ENCODE data around the gene GIPC1.
"Not testable (repeated sequence)": the region's sequence is repeated elsewhere in the genome, so short reads cannot be mapped to it uniquely, and the experiment has no call there.

Gene GIPC1

DNA sequence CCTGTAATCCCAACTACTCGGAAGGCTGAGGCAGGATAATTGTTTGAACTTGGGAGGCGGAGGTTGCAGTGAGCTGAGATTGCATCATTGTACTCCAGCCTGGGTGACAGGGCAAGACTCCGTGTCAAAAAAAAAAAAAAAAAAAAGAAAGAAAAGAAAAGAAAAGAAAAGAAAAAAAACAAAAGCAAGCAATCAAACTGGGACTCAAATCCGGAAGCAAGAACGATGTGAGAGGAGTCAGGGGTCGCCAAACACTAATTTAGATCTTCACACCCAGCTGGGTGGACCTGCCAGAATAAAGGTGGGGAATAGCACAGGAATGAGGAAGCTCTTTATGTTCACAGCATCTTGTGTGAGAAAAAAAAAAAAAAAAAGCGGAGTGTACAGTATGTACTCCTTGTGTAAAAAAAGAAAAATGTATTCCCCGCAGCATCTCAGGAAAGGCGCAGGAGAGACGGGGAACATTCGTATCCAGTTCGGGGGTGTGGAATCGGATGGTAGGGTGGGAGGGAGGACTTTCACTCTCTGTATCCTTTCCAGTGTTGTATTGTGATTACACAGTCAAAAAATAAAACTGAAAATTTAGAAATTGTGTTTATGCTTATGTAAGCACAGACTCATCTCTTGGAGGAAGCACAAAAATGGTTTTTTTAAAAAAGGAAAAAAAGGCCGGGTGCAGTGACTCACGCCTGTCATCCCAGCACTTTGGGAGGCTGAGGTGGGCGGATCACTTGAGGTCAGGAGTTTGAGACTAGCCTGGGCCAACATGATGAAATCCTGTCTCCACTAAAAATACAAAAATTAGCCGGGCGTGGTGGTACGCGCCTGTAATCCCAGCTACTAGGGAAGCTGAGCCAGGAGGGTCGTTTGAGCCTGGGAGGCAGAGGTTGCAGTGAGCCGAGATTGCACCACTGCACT lies 14.6 kb upstream of the GIPC1 start:
- ChIA-PET POLR2A (interaction anchor here (1.0 to 1.1 kb wide), 2 partner anchors 7 to 22 kb away, joined by 5 to 7 read pairs; partner anchors contain the start of gene DNAJB1), CTCF (interaction anchor here (1.0 to 2.1 kb wide), 2 partner anchors 10 to 78 kb away, joined by 3 to 8 read pairs; partner anchors contain the start of gene PKN1)
- TF ChIP-seq CTCF (IDR thresholded peaks at IDR 0.05; ENCODE audit: control extremely low read depth, extremely low read depth, low read depth, missing control alignments): no peak
- no peak for DNase-seq (ENCODE audit: extremely low spot score)

GRCh38 chr19:14507704-14508542 lies 12.0 kb upstream of the GIPC1 start:
- CTCF ChIA-PET: interaction anchor here (1.7 to 5.0 kb wide), 2 partner anchors 9 to 11 kb away, joined by 8 to 28 read pairs; partner anchors contain the start of genes DNAJB1 and GIPC1
- POLR2A ChIA-PET: interaction anchor here (0.6 kb wide), 1 partner anchor 84 kb away, joined by 4 read pairs; no protein-coding TSS in a partner anchor
- no peak for TF ChIP-seq CTCF (IDR thresholded peaks at IDR 0.05; ENCODE audit: control extremely low read depth, extremely low read depth, low read depth, missing control alignments)
- no peak for DNase-seq (ENCODE audit: extremely low spot score)

- peak; percentile 88 for DNase-seq (ENCODE audit: extremely low spot score)
- peak; percentile 72 for TF ChIP-seq CTCF (IDR thresholded peaks at IDR 0.05; ENCODE audit: control extremely low read depth, extremely low read depth, low read depth, missing control alignments)
- CTCF ChIA-PET: interaction anchor here (1.0 to 5.0 kb wide), 7 partner anchors 8 to 51 kb away, joined by 3 to 28 read pairs (median 4); partner anchors contain the start of genes DNAJB1 and GIPC1
- POLR2A ChIA-PET: interaction anchor here (0.7 to 0.9 kb wide), 2 partner anchors 12 to 13 kb away, joined by 3 read pairs; no protein-coding TSS in a partner anchor
Measured at GRCh38 chr19:14505488-14506239, 9.7 kb upstream of the GIPC1 start.

DNA sequence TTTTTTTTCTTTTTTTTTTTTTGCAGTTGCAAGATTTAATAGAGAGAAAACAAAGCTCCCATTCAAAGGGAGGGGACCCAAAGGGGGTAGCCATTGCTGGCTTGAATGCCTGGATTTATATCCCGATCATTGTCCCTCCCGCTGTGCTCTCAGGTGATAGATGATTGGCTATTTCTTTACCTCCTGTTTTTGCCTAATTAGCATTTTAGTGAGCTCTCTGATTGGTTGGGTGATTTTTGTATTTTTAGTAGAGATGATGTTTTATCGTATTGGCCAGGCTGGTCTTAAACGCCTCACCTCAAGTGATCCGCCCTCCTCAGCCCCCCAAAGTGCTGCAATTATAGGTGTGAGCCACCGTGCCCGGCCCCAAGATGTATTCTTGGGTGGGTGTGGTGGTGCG lies 8.6 kb upstream of the GIPC1 start:
- not testable (repeated sequence) for DNase-seq (ENCODE audit: extremely low spot score)
- ChIA-PET POLR2A (interaction anchor here (0.9 kb wide), 1 partner anchor 13 kb away, joined by 3 read pairs; no protein-coding TSS in a partner anchor), CTCF (interaction anchor here (1.2 to 5.0 kb wide), 8 partner anchors 8 to 24 kb away, joined by 3 to 28 read pairs (median 6); partner anchors contain the start of genes DNAJB1 and GIPC1)

DNA sequence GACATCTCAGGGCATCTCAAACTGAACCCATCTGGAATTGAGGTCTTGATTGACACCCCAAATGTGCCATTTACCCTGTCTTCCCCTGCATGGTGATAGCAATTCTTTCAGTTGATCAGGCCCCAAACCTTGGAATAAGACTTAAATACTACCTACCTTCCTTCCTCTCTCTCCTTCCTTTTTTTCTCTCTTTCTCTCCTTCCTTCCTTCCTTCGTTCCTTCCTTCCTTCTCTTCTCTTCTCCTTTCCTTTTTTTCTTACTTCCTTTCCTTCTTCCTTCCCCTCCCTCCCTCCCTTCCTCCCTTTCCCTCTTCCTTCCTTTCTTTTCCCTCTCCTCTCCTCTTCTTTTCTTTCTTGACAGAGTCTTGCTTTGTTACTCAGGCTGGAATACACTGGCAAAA lies 7.4 kb upstream of the GIPC1 start:
- ChIA-PET CTCF (interaction anchor here (1.2 to 5.0 kb wide), 7 partner anchors 7 to 23 kb away, joined by 3 to 28 read pairs (median 6); partner anchors contain the start of genes DNAJB1 and GIPC1), POLR2A (no interaction called here)
- TF ChIP-seq CTCF (IDR thresholded peaks at IDR 0.05; ENCODE audit: control extremely low read depth, extremely low read depth, low read depth, missing control alignments): no peak
- no peak for DNase-seq (ENCODE audit: extremely low spot score)

DNA sequence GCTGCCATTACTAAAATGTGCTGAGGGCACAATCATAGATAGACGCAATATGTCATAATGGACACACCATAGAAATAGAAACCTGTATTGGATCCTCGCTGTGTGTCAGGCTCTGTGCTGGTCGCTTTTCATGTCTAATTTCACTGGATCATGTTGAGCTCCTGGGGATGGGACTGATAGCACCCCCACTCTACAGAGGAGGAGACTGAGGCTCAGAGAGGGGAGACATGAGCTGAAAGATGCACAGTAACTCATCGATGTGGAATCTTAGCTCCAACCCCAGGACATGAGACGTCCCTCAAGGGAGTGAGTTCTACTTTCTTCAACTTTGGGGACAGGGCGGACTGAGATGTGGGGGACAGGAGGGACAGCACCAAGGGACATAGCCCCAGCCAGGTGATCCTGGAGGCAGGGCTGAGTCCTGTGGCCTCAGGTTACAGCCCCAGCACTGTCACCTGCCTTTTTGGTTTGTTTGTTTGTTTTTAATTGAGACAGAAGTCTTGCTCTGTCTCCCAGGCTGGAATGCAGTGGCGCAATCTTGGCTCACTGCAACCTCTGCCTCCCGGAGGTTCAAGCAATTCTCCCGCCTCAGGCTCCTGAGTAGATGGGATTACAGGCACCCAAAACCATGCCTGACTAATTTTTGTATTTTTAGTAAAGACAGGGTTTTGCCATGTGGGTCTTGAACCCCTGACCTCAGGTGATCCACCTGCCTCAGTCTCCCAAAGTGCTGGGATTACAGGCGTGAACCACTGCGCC lies 6.6 kb upstream of the GIPC1 start:
- DNase-seq (ENCODE audit: extremely low spot score): no peak
- CTCF ChIA-PET: interaction anchor here (1.4 to 1.5 kb wide), 2 partner anchors 11 to 30 kb away, joined by 6 read pairs; no protein-coding TSS in a partner anchor
- POLR2A ChIA-PET: no interaction called here
- TF ChIP-seq CTCF (IDR thresholded peaks at IDR 0.05; ENCODE audit: control extremely low read depth, extremely low read depth, low read depth, missing control alignments): no peak
